H1 (cell line): ENCODE data around the gene ANKRD13B. TPM values are rescaled to one million over a fixed set of nuclear protein-coding genes. Genes with fewer than 3 reads are reported as not detected.

Source experiments
- CTCF ChIA-PET: fragments of 300-600 bp; sonication (Branson Sonifier 250); formaldehyde crosslinking; loops from one replicate; lab custom pipeline; 2021; ENCODE audit not compliant: partially characterized antibody; lab: Charles Lee
- POLR2A ChIA-PET: fragments of 300-600 bp; sonication (Branson Sonifier 250); formaldehyde crosslinking; loops from one replicate; lab custom pipeline; 2021; ENCODE audit warnings: inconsistent platforms; ENCODE audit not compliant: partially characterized antibody; lab: Charles Lee
- DNase-seq, 2 experiments: peaks; one replicate each; pipeline versions ENCODE4 v3.0.0 to v3.0.0-alpha.2; 2010 to 2022; ENCODE audit warnings: low spot score in 2 of 2, low read depth in 1 of 2, mixed read lengths in 1 of 2
- FAIRE-seq: peaks from 2 replicates; lab custom pipeline; 2011; peaks lifted over from hg19 to GRCh38; lab: Jason Lieb, UNC
- H2AFZ ChIP-seq: 2 replicates; pipeline ENCODE4 v1.8.1; 2012; ENCODE audit warnings: low read length, inconsistent platforms
- H2AK5ac ChIP-seq: 2 replicates; pipeline ENCODE4 v1.6.1; 2013; ENCODE audit warnings: low read depth, low read length
- H2BK120ac ChIP-seq: replicated peaks from 2 replicates; pipeline ENCODE3; 2013; ENCODE audit warnings: low read depth, low read length, inconsistent platforms
- H2BK12ac ChIP-seq: 2 replicates; pipeline ENCODE4 v1.6.1; 2013; ENCODE audit warnings: low read depth, low read length
- H2BK15ac ChIP-seq: 2 replicates; pipeline ENCODE4 v1.6.1; 2013; ENCODE audit warnings: low read length
- H2BK20ac ChIP-seq: 2 replicates; pipeline ENCODE4 v1.6.1; 2013; ENCODE audit warnings: low read length
- H2BK5ac ChIP-seq: 2 replicates; pipeline ENCODE4 v1.6.1; 2013; ENCODE audit warnings: low read depth, low read length
- H3K14ac ChIP-seq: 2 replicates; pipeline ENCODE4 v1.6.1; 2013; ENCODE audit warnings: inconsistent platforms; ENCODE audit not compliant: insufficient read length
- H3K18ac ChIP-seq: 2 replicates; pipeline ENCODE4 v1.6.1; 2013; ENCODE audit warnings: low read length; ENCODE audit errors: extremely low read depth
- H3K23ac ChIP-seq: 2 replicates; pipeline ENCODE4 v1.6.1; 2013; ENCODE audit warnings: inconsistent platforms; ENCODE audit not compliant: insufficient read length
- H3K23me2 ChIP-seq: 2 replicates; pipeline ENCODE4 v1.6.1; 2013; ENCODE audit warnings: low read depth, low read length
- H3K27ac ChIP-seq: 2 replicates; pipeline ENCODE4 v1.6.1; 2011; ENCODE audit warnings: low read depth, low read length, inconsistent platforms
- H3K27me3 ChIP-seq, 4 experiments: replicated peaks in 1 of 4; 1 replicate in 1 of 4; 2 replicates in 3 of 4; pipeline versions ENCODE4 v1.6.1 to v1.8.1; 2011 to 2013; ENCODE audit warnings: low read length in 3 of 4, mild to moderate bottlenecking in 3 of 4, inconsistent platforms in 2 of 4, mixed read lengths in 2 of 4, moderate library complexity in 1 of 4; ENCODE audit not compliant: control insufficient read depth in 3 of 4, insufficient read depth in 3 of 4; ENCODE audit errors: extremely low read depth in 1 of 4
- H3K36me3 ChIP-seq, 4 experiments: 2 replicates each; pipeline versions ENCODE4 v1.6.1 to v1.8.1; 2011 to 2013; ENCODE audit warnings: mild to moderate bottlenecking in 4 of 4, low read length in 3 of 4, moderate library complexity in 2 of 4, control low read depth in 1 of 4, inconsistent platforms in 1 of 4; ENCODE audit not compliant: insufficient read depth in 4 of 4, control insufficient read depth in 2 of 4
- H3K4ac ChIP-seq: replicated peaks from 2 replicates; pipeline ENCODE3; 2013; ENCODE audit warnings: low read length, low read depth, mixed read lengths, inconsistent platforms; ENCODE audit not compliant: insufficient read length
- H3K4me1 ChIP-seq, 4 experiments: replicated peaks in 1 of 4; 1 replicate in 1 of 4; 2 replicates in 3 of 4; pipeline versions ENCODE4 v1.6.1 to v1.8.1; 2011 to 2013; ENCODE audit warnings: low read length in 3 of 4, inconsistent platforms in 2 of 4, mixed read lengths in 1 of 4; ENCODE audit not compliant: insufficient read depth in 4 of 4, control insufficient read depth in 3 of 4
- H3K4me2 ChIP-seq, 2 experiments: 2 replicates each; pipeline versions ENCODE4 v1.6.1 to v1.8.1; 2011 to 2013; ENCODE audit warnings: low read depth in 2 of 2, low read length in 2 of 2, control low read depth in 1 of 2, inconsistent platforms in 1 of 2, mild to moderate bottlenecking in 1 of 2; ENCODE audit not compliant: insufficient read depth in 1 of 2
- H3K4me3 ChIP-seq, 4 experiments: fragments of 200-600, 300-600 bp in 1 of 4; sonication (generic), shearing (Covaris generic), sonication (Bioruptor Twin) in 1 of 4; 2 replicates each; pipeline versions ENCODE4 v1.5.1 to v1.8.1; 2011 to 2016; ENCODE audit warnings: low read length in 4 of 4, low read depth in 3 of 4, control low read depth in 2 of 4, inconsistent platforms in 2 of 4, mild to moderate bottlenecking in 2 of 4, mixed read lengths in 1 of 4, moderate library complexity in 1 of 4; ENCODE audit not compliant: insufficient read depth in 2 of 4; ENCODE audit errors: extremely low read depth in 1 of 4
- H3K56ac ChIP-seq: replicated peaks from 2 replicates; pipeline ENCODE3; 2013; ENCODE audit warnings: low read depth, mild to moderate bottlenecking, mixed read lengths, low read length, inconsistent platforms; ENCODE audit not compliant: insufficient read length
- H3K79me1 ChIP-seq: 2 replicates; pipeline ENCODE4 v1.6.1; 2013; ENCODE audit warnings: low read depth, low read length, control low read depth
- H3K79me2 ChIP-seq, 2 experiments: 2 replicates each; pipeline versions ENCODE4 v1.6.1 to v1.8.1; 2012 to 2013; ENCODE audit warnings: low read length in 2 of 2, mild to moderate bottlenecking in 2 of 2, inconsistent platforms in 1 of 2; ENCODE audit not compliant: insufficient read depth in 2 of 2, control insufficient read depth in 1 of 2
- H3K9ac ChIP-seq, 4 experiments: replicated peaks in 1 of 4; 1 replicate in 1 of 4; 2 replicates in 3 of 4; pipeline versions ENCODE4 v1.6.1 to v1.8.1; 2011 to 2013; ENCODE audit warnings: low read depth in 3 of 4, low read length in 3 of 4, control low read depth in 2 of 4, mild to moderate bottlenecking in 2 of 4, moderate library complexity in 2 of 4, inconsistent platforms in 1 of 4; ENCODE audit errors: extremely low read depth in 1 of 4
- H3K9me3 ChIP-seq, 2 experiments: 2 replicates each; pipeline versions ENCODE4 v1.6.1 to v1.8.1; 2012 to 2013; ENCODE audit warnings: mild to moderate bottlenecking in 2 of 2, moderate library complexity in 2 of 2, control low read depth in 1 of 2, inconsistent platforms in 1 of 2, low read depth in 1 of 2, low read length in 1 of 2, mixed read lengths in 1 of 2; ENCODE audit not compliant: insufficient read depth in 2 of 2
- H4K20me1 ChIP-seq, 2 experiments: replicated peaks in 1 of 2; 2 replicates each; pipeline versions ENCODE3 to v1.8.1; 2011 to 2013; ENCODE audit warnings: inconsistent platforms in 2 of 2, low read length in 2 of 2, mild to moderate bottlenecking in 1 of 2; ENCODE audit not compliant: insufficient read depth in 2 of 2, control insufficient read depth in 1 of 2
- H4K5ac ChIP-seq: 2 replicates; pipeline ENCODE4 v1.6.1; 2013; ENCODE audit warnings: low read length, low read depth, mixed read lengths, inconsistent platforms; ENCODE audit not compliant: insufficient read length
- H4K8ac ChIP-seq: 2 replicates; pipeline ENCODE4 v1.8.0; 2013; ENCODE audit warnings: mild to moderate bottlenecking, moderate library complexity, low read length, inconsistent platforms; ENCODE audit not compliant: insufficient read depth; ENCODE audit errors: extremely low read depth
- H4K91ac ChIP-seq: replicated peaks from 2 replicates; pipeline ENCODE3; 2013; ENCODE audit warnings: low read length, mixed read lengths, inconsistent platforms; ENCODE audit not compliant: insufficient read length
- CREB1 ChIP-seq: IDR thresholded peaks from 2 replicates; pipeline ENCODE4 v1.6.1; 2012; ENCODE audit warnings: inconsistent platforms
- JUN ChIP-seq: IDR thresholded peaks from 2 replicates; pipeline ENCODE4 v1.6.1; 2011; ENCODE audit warnings: low read depth, mild to moderate bottlenecking, improper control_type of control experiment, low read length
- POLR2A ChIP-seq, 2 experiments: IDR thresholded peaks; 1 replicate in 1 of 2; 2 replicates in 1 of 2; pipeline ENCODE4 v1.6.1; 2011; ENCODE audit warnings: low read depth in 2 of 2, low read length in 2 of 2, mild to moderate bottlenecking in 2 of 2; ENCODE audit errors: control extremely low read depth in 1 of 2
- SIN3A ChIP-seq, 2 experiments: IDR thresholded peaks in 1 of 2; conservative IDR thresholded peaks in 1 of 2; 2 replicates each; pipeline ENCODE4 v1.6.1; 2011 to 2012; ENCODE audit warnings: low read length in 2 of 2, improper control_type of control experiment in 1 of 2, low read depth in 1 of 2, mild to moderate bottlenecking in 1 of 2
- TAF1 ChIP-seq: IDR thresholded peaks from 2 replicates; pipeline ENCODE4 v1.6.1; 2011; ENCODE audit warnings: mild to moderate bottlenecking, low read depth, low read length
- WGBS, 2 experiments: shearing (Covaris generic) in 1 of 2; methylation state at CpG; one replicate each; pipeline versions ENCODE4 v1.1.6 to v1.1.7; 2013 to 2015; ENCODE audit warnings: low lambda C conversion rate in 2 of 2, mixed read lengths in 2 of 2, inconsistent platforms in 1 of 2, low coverage in 1 of 2, missing lambda C conversion rate in 1 of 2; ENCODE audit not compliant: insufficient replicate concordance in 2 of 2, insufficient coverage in 1 of 2, insufficient read length in 1 of 2; ENCODE audit errors: extremely low coverage in 1 of 2, missing lambda C conversion rate in 1 of 2; 5-methylcytosine and 5-hydroxymethylcytosine counted together
- polyA plus RNA-seq, 7 experiments: library from polyadenylated mRNA; depleted of rRNA in 3 of 7; stranded (reverse) in 5 of 7; unstranded in 2 of 7; fragments of >200 nt in 5 of 7; fragments of 200-250 nt in 2 of 7; gene quantifications; 1 replicate in 5 of 7; 2 replicates in 1 of 7; 4 replicates in 1 of 7; pipeline versions ENCODE4 v1.2.1 to v1.2.3, GENCODE V29; 2011 to 2013; ENCODE audit warnings: missing spikeins in 2 of 7, mixed read lengths in 2 of 7
- total RNA-seq: library from RNA; stranded (reverse); fragmentation: NEBNext Ultra II Directional; extraction: Animal tissue kit (Norgen Biotek cat#: 25700); gene quantifications from 2 replicates; pipeline ENCODE4 v1.2.1, GENCODE V29; 2021

The ANKRD13B gene
- total and polyA plus RNA-seq, 2 of the 8 experiments (the other 6 are each of a cell fraction or from before 2014, with no cell fraction given): 16.4 to 48.5 TPM

DNA sequence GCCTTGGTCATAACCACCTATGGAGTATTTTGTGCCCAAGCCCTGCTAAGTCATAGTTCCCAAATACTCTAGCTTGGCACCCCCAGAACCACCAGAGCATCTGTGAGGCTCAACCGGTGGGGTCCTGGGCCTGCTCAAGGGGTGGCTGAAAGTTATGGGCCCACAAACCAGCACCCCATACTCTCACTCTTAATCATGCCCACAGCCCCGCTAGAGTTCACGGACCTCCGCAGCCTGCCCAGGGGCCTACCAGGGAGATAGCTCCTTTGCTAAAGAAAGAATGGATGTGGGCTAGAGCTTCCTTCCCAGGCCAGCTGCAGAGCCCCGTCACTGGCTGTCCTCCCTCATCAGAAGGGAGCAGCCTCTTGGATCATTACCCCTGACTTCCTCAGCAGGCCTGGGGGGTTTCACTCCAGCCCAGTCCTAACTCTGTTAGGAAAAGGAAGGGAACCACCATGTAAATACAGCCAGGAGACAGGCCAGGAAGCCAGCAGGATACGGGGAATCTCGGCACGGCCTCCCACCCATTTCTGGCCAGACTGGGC is 4.8 kb upstream of the ANKRD13B start:
- H3K9ac ChIP-seq: no peak overlapping the region; a peak in 2 of 7 replicates
- 71% methylated on average over 8 of the region's 8 CpGs; no CpG with 5 or more reads in 1 of the 2 experiments for WGBS, 2 experiments
- no peak overlapping the region for H3K23ac ChIP-seq
- peaks cover 0 to 6% (median 5%) of the 10 kb centered on the region in 4 experiments; a peak in 2 of 7 replicates for H3K27me3 ChIP-seq
- ChIA-PET CTCF (interaction anchor here (0.9 to 14.8 kb wide), 7 partner anchors 9 to 218 kb away, joined by 3 to 193 read pairs (median 11); partner anchors contain the start of gene CORO6), POLR2A (interaction anchor here (0.6 to 1.8 kb wide), 7 partner anchors 9 to 1226 kb away, joined by 3 to 8 read pairs (median 4); partner anchors contain the start of gene TP53I13)
- no peak overlapping the region for H2BK120ac ChIP-seq
- no peak overlapping the region for H2AFZ ChIP-seq
- 0 out of 2 replicates have a peak overlapping the region, but pooled peaks have one; percentile 32 for H2BK20ac ChIP-seq
- no peak overlapping the region for H3K27ac ChIP-seq
- no peak overlapping the region for H4K5ac ChIP-seq
- 0 out of 8 replicates have a peak, but pooled peaks cover 0 to under 1% (median 0%) of the 10 kb centered on the region in 4 experiments for H3K36me3 ChIP-seq
- H2BK12ac ChIP-seq: no peak overlapping the region
- peaks cover 34% of the 10 kb centered on the region; the same call in 1 of the 2 replicates for H3K23me2 ChIP-seq
- peaks cover 15 to 34% of the 10 kb centered on the region in 2 experiments for H4K20me1 ChIP-seq
- FAIRE-seq (no peak), DNase-seq (no peak)
- H3K79me1 ChIP-seq: peaks cover 18% of the 10 kb centered on the region
- H2AK5ac ChIP-seq: no peak overlapping the region
- H3K18ac ChIP-seq: 0 out of 2 replicates have a peak overlapping the region, but pooled peaks have one; percentile 48
- H3K9me3 ChIP-seq: no peaks in the 10 kb centered on the region
- peaks cover 0 to 42% of the 10 kb centered on the region in 2 experiments; a peak in 2 of 4 replicates for H3K79me2 ChIP-seq
- H3K4me2 ChIP-seq: peak overlapping the region; percentile 93 to 95
- no peak overlapping the region for H3K4ac ChIP-seq
- peak overlapping the region; percentile 44; the same call in 1 of the 2 replicates for H2BK5ac ChIP-seq
- H3K4me1 ChIP-seq: peaks cover 7 to 48% (median 36%) of the 10 kb centered on the region in 4 experiments
- peak overlapping the region; percentile 39; the same call in 1 of the 2 replicates for H4K8ac ChIP-seq
- H3K14ac ChIP-seq: no peak overlapping the region
- H3K4me3 ChIP-seq: peak overlapping the region; percentile 64 to 82 (median 75)
- no peak overlapping the region for H3K56ac ChIP-seq
- no peak overlapping the region for H2BK15ac ChIP-seq
- H4K91ac ChIP-seq: no peak overlapping the region
- TF ChIP-seq CREB1 (no peak), JUN (no peak), TAF1 (no peak), SIN3A (conservative IDR thresholded peaks at IDR 0.05 in 1 of 2, IDR thresholded peaks at IDR 0.05 in 1 of 2; ENCODE audit: low read depth in 1 of 2, low read length in 2 of 2) (no peak; a peak in 1 of 4 replicates), POLR2A (IDR thresholded peaks at IDR 0.05; ENCODE audit: control extremely low read depth in 1 of 2, low read depth in 2 of 2, low read length in 2 of 2) (no peak)
- TF ChIP-seq, all 59 proteins: peak for 0
